HPDE6-E6E7 (cell line): ENCODE results near the gene SELE.
"Not testable (repeated sequence)": the region's sequence is repeated elsewhere in the genome, so short reads cannot be mapped to it uniquely, and the experiment has no call there.

Experiments used
- DNase-seq: peaks from one replicate; pipeline ENCODE4 v3.0.0; 2011; ENCODE audit warnings: missing footprints; ENCODE audit errors: extremely low spot score

SELE gene

GRCh38 chr1:169683168-169683567 lies 50.7 kb downstream of the SELE start:
- not testable (repeated sequence) for DNase-seq

GRCh38 chr1:169682071-169682470 lies 51.8 kb downstream of the SELE start:
- no peak for DNase-seq

GRCh38 chr1:169681140-169681539 lies 52.7 kb downstream of the SELE start:
- DNase-seq: no peak

- no peak for DNase-seq
Observed at GRCh38 chr1:169680377-169681019, 53.4 kb downstream of the SELE start.

- no peak for DNase-seq
Observed at GRCh38 chr1:169679692-169680091, 54.2 kb downstream of the SELE start.

- DNase-seq: peak; percentile 55
Observed at GRCh38 chr1:169676001-169676400, 57.9 kb downstream of the SELE start.
